HL-60 (cell line): ENCODE data around the gene EPB41L4B.

Experiments used
- CTCF ChIP-seq: IDR thresholded peaks from one replicate; pipeline ENCODE4 v1.5.1; 2011; ENCODE audit warnings: low read length, control low read depth, inconsistent platforms; ENCODE audit not compliant: insufficient read depth
- GABPA ChIP-seq: IDR thresholded peaks from 2 replicates; pipeline ENCODE4 v1.6.1; 2012; ENCODE audit warnings: low read depth
- POLR2AphosphoS5 ChIP-seq: IDR thresholded peaks from 2 replicates; pipeline ENCODE4 v1.6.1; 2012; ENCODE audit warnings: low read depth

GRCh38 chr9:109278848-109279247 lies 42.0 kb downstream of the EPB41L4B start:
- TF ChIP-seq CTCF, result no peak
- no peak for TF ChIP-seq GABPA
- no peak for TF ChIP-seq POLR2AphosphoS5
